ENCODE results near the gene RABL2A.

DNA sequence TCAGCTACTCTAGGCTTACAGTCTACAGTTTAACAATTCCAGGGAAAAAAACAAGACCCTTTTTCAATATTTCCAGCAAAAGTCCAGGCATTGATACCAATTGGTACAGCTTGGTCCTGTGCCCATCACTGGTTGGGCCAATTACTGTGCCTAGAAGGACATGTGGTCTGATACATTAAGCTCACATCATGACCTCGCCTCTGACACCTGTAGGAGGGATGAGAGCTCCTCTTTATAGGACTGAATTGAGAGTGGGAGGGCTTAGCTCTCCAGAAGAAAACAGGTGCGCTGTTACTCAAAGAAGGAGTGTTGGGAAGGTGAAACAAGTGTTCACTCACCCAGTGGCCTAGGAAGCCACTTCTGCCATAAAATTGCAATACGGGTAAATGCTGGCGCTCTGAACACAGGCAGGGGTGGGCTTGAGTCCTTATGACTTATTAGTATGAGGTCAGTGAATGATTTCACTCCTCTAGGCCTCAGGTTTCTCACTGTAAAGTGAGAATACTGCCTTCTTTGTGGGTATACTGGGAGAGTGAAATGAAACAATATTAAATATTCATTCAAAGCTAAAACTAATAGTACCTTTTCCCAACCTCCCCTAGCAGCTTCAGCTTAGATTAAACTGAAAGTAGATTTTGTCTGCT lies 49.7 kb downstream of the RABL2A start:
- TF ChIP-seq, protein P1, sequence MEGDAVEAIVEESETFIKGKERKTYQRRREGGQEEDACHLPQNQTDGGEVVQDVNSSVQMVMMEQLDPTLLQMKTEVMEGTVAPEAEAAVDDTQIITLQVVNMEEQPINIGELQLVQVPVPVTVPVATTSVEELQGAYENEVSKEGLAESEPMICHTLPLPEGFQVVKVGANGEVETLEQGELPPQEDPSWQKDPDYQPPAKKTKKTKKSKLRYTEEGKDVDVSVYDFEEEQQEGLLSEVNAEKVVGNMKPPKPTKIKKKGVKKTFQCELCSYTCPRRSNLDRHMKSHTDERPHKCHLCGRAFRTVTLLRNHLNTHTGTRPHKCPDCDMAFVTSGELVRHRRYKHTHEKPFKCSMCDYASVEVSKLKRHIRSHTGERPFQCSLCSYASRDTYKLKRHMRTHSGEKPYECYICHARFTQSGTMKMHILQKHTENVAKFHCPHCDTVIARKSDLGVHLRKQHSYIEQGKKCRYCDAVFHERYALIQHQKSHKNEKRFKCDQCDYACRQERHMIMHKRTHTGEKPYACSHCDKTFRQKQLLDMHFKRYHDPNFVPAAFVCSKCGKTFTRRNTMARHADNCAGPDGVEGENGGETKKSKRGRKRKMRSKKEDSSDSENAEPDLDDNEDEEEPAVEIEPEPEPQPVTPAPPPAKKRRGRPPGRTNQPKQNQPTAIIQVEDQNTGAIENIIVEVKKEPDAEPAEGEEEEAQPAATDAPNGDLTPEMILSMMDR (IDR thresholded peaks at IDR 0.05): no peak
- no peak for TF ChIP-seq POLR2A (IDR thresholded peaks at IDR 0.05)

Data from prostate gland (tissue), 2 donors.